GM12872 (cell line): ENCODE measurements around the gene FANCE.

ENCODE experiments used
- TF ChIP-seq, protein P1 (sequence below): IDR thresholded peaks from 3 replicates; pipeline ENCODE4 v1.5.1; 2011; ENCODE audit warnings: low read depth, mild to moderate bottlenecking, low read length, moderate library complexity; ENCODE audit not compliant: insufficient read depth

The FANCE gene

DNA sequence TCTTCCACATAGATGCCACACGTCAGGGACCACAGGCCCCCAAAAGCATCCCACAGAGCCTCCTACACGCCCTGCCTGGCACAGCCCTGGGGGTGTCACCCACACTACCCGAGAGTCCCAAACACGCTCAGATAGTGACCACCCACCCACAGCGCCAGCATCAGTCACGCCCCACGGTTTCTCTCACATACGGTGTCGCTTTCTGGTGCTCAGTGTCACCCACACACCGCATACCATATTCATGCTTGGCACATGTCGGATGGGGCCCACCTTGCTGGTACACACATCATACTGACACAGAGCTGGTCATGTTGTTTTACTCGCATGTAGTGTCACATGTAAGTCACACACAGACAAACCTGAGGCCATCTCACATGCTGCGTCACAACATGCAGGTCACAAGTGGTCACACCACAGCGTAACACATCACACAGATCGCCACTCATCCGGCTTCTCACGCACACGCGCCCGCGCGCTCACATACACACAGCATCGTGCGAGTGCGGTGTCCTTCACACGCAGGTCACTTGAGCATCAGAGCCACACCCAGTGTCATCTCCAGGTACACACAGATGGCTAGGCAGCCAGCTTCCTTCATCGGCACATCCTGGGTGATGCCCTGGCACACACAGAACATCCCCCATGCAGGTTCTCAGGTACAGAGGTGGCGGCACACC, 41.3 kb downstream of the FANCE start:
- TF ChIP-seq, protein P1, sequence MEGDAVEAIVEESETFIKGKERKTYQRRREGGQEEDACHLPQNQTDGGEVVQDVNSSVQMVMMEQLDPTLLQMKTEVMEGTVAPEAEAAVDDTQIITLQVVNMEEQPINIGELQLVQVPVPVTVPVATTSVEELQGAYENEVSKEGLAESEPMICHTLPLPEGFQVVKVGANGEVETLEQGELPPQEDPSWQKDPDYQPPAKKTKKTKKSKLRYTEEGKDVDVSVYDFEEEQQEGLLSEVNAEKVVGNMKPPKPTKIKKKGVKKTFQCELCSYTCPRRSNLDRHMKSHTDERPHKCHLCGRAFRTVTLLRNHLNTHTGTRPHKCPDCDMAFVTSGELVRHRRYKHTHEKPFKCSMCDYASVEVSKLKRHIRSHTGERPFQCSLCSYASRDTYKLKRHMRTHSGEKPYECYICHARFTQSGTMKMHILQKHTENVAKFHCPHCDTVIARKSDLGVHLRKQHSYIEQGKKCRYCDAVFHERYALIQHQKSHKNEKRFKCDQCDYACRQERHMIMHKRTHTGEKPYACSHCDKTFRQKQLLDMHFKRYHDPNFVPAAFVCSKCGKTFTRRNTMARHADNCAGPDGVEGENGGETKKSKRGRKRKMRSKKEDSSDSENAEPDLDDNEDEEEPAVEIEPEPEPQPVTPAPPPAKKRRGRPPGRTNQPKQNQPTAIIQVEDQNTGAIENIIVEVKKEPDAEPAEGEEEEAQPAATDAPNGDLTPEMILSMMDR = no peak

DNA sequence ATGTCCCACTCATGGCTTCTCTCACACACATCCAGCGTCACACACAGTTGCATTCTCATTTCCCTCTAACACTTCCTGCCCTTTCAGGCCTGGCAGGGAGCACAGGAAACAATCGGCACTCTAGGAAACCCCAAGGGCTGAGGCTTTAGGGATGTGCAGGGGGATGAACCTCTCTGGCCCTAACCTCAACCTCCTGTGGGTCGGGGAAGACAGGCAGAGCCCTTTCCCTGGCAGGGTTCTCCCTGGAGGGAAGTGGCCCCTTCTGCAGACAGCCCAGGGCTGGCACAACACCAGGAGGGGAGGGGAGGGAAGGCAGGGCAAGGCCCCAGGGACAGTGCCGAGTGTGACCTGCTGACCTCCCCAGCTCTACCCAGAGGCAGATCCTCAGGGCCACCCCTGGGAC, 42.0 kb downstream of the FANCE start:
- TF ChIP-seq, protein P1 = no peak

DNA sequence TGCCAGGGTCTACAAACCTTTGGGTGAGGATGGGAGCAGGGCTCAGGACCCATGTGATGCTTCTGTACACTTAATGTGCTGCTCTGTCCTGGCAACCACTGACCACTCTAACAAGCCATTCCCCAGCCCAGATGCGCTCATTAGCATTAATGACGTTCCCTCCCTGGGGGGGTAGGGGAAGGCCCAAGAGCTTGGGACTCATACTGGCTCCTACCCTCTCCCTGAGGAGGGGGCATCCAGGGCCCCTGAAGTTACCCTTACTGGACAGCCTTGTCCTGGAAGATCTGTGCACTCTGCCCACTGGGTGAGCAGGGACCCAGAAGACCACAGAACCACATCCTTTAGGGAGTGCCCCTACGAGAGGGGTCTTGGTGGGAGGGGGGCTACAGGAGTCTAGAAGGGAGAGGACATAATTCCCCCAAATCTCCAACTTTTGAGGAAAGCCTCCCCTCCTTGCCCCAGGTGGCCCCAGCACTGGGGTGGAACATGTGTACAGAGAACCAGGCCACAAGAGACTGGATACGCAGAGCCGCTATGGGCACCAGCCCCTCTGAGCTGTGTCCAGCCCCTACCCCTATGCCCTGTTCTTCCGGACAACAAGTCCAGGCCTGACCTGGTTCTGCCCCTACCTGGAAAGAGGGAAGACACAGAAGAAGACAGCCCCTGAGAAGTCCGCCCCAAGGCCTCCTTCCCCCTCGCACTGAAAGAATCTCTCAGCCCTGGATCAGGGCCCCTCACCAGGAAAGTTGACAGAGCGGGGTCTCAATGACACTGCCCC, 43.3 kb downstream of the FANCE start:
- TF ChIP-seq, protein P1 = no peak

DNA sequence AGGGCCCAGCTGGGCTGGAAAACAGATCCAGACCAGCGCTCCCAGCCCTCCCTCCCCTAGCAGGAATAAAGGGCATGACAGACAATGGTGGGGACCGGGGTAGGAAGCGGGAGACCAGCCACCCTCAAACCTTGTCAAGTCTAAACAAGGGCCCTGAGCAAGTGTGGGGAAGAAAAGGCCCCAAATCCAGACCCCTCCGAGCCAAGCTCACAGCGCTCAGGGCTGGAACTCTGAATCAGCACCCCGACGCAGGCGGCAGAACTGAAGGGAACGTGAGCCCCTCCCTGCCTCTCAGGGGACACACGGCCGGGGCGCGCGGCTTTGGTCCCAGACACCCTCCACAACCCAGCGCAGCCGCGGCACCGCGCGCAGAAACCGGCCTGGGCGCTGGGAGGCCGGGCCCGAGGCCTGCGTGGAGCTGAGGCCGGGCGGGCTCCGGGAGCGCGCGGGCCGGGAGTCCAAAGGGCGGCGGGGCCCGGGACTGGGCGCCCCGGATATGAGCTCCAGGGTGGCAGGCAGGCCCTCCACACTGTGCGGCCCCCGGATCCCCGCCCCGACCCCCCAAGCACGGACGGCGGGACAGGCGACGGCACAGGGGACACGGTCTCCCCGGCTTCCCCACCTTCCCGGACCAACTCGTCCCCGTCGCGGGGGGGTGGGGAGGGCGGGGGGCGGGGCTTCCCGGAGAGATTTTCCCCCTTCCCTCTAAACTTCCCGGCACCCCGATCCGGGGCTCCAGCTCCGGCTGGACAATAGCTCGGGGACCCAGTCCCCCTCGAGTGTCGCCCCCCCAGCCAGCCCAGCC, 44.1 kb downstream of the FANCE start:
- TF ChIP-seq, protein P1 = no peak

DNA sequence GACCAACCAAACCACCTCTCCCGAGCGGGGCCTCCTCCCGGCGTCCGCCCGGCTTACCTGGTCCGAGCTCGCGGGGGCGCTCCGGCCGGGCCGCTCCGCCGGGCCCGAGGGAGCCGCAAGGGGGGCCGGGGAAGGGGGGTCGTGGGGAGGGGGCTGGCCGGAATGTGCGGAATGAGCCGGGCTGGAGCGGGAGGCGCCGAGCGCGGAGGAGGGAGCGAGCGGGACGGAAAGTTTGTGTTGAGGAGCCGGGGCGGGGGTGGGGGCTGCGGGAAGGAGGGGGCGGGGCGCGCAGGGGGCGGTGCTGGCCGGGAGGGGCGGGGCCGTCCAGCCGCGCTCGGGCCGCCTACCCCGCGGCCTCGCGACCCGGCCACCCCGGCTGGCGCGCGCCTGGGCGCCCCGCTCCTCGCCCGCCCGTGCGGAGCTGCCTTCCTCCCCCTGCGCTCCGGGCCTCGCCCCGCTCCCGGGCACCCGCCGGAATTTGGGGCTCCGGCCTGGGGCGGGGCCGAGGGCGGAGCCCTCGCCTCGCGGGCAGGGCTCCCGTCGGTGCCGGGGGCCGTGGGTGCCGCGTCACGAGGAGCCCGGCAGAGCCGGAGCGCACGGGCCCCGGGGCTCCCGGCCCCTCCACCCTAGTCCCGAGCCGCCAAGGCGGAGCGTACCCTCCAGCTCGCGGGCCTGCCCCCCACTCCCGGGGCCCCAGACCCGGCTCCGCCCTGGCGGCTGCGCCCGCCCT, 44.9 kb downstream of the FANCE start, which contains the start of gene TEAD3:
Gene TEAD3 (minus strand): TSS at position 239 of the 730 bp plus-strand sequence.
- TF ChIP-seq, protein P1 = no peak

DNA sequence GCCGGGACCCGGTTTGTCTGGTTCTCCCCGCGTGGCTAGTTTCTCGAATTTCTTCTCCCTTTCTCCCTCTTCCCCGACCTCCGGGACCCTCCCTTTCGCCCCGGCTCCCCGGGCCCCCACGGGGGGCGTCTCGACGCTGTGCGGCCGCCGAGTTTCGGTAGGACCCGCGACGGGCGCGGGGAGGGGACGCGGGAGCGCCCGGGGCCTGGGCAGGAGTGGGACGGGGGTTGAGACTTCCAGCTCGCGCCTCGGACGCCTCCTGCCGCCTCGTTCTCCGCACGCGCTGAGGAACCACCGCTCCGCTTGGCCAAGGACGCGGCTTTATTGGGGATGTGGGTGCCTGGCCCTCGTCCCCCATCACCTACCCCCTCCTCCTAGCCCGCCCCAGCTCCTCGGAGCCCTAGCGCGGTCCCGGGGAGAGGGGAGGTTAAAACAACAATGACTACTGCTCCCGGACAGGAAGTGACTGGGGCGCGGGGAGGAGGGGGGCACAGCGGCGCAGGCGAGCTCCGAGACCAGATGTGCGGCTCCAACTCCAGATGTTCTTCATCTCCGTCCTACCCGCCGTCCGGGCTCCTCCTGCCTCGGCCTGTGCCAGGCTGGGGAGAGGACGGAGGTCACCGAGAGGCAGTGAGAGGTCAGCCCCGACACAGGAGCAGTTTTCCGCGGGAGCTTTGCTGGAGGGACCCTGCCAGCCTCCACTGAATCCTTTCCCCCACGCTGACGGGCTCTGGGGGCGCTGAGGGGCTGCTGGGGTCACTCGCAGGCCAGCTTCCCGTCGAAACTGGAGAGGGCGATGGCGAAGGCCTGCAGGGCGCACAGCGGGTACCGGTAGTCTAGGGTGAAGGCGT, 45.7 kb downstream of the FANCE start:
- TF ChIP-seq, protein P1 = no peak
